ENCODE results near the gene ZNF30.
"Not testable (repeated sequence)": the region's sequence is repeated elsewhere in the genome, so short reads cannot be mapped to it uniquely, and the experiment has no call there.

Gene ZNF30

GRCh38 chr19:34990578-34991192, 64.0 kb downstream of the ZNF30 start:
- no peak for DNase-seq

- DNase-seq = no peak
These were observed 65.0 kb downstream of the ZNF30 start for GRCh38 chr19:34991542-34992333.

- not testable (repeated sequence) for DNase-seq
These were observed 65.9 kb downstream of the ZNF30 start for GRCh38 chr19:34992582-34992981.

GRCh38 chr19:34994286-34994642, 67.6 kb downstream of the ZNF30 start:
- peak; percentile 20 for DNase-seq

Measured in MV-4-11 (cell line).